Activated CD4-positive, alpha-beta T cell treated with anti-CD3 and anti-CD28 coated beads, Interleukin-2, amount 50 U/mL, for 1 hour (primary cell): ENCODE data around the gene DXO.

Source experiments
- DNase-seq: peaks from one replicate; pipeline ENCODE4 v3.0.0-alpha.2; 2020

The DXO gene

GRCh38 chr6:31922942-31923341 lies 49.0 kb downstream of the DXO start:
- peak; percentile 17 for DNase-seq

- DNase-seq: no peak
Observed at GRCh38 chr6:31920811-31921210, 51.1 kb downstream of the DXO start.
